Stimulated activated CD8-positive, alpha-beta memory T cell treated with anti-CD3 and anti-CD28 coated beads, Interleukin-15, amount 100 ng/mL, for 4 hours (primary cell): Measurements from ENCODE around the gene FBXO41.

Experiments
- DNase-seq, 2 donors: peaks; one replicate each; pipeline ENCODE4 v3.0.0-alpha.2; 2020; ENCODE audit warnings: low read depth in 2 of 2

Gene FBXO41

DNA sequence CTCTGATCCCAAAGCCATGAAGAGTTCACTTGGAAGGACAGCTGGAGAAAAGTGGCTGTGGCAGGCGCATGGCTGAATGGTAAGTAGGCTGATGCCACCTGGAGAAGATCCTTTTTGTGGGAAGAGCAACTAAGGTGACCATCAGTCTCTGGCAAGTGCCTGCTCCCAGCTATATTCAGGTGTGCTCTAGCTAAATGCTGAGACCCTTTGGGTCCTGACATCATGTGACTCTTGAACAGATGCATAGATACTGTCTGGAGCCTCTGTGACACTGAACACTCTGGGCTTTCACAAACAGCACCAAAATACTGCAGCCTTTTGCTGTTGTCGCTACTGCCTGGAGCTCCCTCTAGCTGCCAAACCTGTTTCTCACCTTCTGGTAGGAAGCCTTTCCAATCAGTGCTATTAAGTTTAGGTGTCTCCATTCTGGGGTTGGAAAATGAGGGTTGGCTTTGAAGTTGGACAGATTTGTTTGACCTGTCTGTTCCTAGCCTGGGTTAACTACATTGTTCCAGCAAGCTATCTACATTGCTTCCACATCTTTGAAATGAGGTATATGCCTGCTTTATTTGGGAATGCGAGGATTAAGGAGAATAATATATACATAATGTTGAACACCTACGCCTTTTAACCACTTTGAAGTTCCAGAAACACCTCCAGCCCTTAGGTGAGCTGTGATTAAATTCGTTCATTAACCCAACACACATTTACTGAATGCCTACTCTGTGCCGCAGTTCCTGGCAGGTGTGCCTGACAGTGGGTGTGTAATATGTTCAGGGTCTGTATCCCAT is 6.0 kb upstream of the FBXO41 start:
- no peak for DNase-seq

DNA sequence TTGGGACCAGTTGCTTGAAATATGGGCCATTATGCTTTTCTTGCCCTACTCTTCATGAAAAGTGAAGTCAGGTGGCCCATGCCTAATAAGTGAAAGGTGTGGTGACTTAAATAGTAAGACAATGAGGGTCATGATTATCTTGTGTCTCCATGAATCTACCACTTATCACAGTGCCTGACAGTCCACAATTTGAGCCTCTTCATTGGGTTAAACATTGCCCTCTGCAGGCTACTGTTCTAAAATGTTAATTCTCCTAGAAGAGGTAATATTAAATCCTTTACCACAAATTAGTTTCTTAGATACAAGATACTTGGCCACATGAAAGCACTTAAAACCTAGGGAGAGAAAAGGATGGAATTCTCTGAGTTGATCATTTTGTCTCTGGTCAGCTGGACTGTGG is 5.0 kb upstream of the FBXO41 start:
- DNase-seq: no peak

- DNase-seq: no peak
These were observed 1.9 kb upstream of the FBXO41 start for GRCh38 chr2:73286134-73286655.

- DNase-seq: no peak
These were observed 971 bp upstream of the FBXO41 start for GRCh38 chr2:73285159-73285739.

DNA sequence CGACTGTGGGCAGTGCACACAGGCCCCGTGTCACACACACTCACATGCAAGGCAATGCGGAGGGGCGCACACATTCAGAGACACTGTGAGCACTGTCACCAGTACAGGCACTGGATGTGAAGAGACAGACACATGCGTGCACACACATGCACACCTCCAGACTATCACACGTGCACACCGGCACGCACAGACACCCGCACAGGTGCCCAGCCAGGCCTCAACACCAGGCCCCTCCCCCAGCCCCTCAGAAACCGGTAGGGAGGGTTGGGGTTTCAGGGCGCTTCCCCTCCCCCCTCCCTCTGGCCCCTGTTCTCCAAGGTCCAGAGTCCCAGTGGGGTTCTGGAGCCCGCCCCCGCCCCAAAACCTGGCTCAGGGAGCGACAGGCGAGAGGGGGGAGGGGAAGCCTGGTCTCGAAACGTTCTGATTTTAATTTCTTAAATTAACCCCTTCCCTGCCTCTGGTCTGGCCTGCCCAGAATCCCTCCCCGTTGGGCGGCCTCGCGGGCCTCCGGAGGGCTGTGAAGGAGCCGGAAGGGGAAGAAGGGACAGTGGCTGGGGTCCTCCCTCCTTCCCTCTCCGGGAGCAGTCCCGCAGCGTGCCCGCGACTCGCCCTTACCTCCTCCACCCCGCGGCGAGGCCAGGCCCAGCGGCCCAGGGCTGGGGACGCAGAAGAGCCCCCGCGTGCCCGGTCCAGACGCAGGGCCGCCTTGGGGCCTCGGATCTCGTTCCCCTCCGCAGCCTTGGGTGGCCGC is 558 bp downstream of the FBXO41 start:
- no peak for DNase-seq

DNA sequence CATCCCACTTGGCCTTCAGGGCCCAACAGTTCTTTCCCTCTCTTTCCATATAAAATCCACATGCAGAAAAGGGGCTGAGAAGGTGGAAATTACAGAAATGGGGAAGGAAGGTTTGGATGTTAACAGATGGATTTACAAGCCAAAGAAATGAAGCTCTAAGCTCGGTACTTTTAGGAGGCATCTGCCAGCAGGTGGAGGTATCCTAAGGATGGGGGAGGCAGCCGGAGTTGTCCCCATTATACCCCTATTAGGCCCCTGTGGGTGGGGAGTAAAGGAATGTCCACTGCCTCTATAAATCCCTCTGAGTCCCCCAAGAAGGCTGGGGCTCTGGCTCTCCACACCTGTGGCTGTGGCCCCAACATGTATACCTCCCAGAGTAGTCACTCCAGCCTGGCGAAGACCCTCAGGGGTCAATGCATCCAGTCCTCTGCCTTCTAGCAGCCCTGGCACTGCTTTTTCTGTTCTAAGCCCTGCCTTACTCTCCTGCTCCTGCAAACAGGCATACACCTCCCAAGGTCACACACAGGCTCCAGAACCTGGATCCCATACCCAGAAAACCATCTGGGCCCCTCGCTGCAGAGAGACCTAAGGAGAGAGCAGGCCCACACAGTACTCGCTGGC is 1.2 kb downstream of the FBXO41 start:
- DNase-seq: no peak

DNA sequence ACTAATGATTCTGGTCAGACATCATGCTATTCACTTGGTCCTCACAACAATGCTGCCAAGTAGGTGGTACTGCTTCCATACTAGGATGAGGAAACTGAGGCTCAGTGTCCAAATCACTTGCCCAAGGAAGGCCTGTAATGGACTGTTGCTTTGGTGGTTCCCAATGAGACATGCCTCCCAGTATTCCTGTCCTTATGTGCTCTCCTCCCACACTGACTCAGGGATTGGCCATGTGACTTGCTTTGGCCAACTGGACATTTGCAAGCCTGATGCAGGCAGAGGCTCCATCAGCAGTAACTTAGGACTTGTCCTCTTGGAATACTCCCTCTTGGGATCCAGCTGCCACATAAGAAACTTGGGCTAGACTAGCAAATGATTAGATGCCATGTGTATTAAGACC is 3.0 kb downstream of the FBXO41 start:
- no peak for DNase-seq

DNA sequence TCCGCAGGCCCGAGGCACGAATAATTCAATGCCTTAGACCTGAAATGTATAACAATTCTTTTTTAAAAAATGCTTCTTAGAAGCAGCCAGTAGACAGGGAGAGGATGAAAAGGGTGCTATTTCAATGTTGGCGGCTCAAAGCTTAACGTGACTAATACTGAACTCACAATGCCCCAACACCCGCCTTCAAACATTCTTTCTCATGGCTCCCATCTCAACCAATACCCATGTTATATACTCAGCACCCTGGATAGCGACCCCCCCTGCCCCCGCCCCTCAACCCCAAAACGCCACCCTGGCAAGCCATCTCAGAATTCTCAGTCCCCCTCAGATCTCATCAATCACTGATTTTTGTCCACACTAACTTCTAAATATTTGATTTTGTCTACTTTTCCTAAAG is 4.4 kb downstream of the FBXO41 start:
- no peak for DNase-seq

GRCh38 chr2:73272270-73272669 is 12.0 kb downstream of the FBXO41 start:
- no peak for DNase-seq

GRCh38 chr2:73269686-73270465 is 14.4 kb downstream of the FBXO41 start:
- no peak for DNase-seq

DNA sequence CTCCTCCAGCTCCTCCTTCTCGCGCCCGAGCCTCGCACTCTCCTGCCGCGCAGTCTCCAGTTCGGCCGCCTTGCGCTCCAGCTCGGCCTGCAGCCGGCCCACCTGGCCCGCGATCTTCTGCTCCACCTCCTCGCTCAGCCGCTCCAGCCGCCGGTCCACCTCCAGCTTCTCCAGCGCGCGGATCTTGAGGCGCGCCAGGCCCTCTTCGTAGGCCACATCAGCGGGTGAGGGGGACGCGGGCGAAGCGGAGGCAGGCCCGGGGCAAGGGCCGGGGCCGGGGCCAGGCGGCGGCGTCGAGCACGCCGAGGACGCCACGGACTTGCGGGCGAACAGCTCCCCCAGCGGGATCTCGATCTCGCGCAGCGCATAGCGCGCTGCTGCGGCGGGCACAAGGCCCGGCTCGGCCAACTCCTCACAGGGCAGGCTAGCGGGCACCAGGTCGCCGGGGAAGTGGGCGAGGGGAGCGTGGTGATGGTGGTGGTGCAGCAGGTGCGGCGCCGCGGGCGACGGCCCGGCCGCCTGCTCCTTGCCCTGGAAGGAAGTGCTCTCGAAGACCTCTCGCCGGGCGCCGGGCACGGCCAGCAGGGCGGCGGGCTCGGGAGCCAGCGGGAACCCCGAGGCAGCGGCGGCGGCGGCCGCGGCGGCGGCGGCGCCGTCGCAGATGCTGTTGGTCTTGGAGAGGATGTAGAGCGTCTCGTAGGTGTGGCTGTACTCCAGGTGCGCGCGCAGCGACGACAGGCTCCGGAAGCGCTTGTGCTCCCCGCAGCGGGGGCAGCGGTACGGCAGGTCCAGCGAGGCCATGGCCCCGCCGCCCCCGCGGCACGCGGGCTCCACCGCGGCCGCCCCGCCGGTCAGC is 15.2 kb downstream of the FBXO41 start:
- DNase-seq: peak in 1 of 2 donors; percentile 54

GRCh38 chr2:73268366-73268829 is 15.9 kb downstream of the FBXO41 start:
- no peak for DNase-seq

DNA sequence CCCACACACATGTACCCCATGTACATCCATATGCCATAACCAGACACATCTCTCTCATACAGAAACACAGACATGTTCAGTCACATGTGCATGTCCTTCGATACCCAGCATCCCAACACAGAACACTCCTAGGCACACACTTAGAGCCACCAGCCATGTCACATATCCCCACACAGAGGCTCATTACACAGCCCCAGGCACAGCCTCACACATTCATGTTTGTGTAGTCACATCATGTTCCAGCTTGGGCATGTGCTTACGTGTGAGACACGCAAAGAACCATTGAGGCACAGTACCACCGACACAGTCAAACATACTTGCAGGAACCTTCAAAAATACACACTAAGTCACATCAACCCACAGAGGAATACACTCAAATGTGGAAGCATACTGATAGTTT is 17.3 kb downstream of the FBXO41 start:
- no peak for DNase-seq

DNA sequence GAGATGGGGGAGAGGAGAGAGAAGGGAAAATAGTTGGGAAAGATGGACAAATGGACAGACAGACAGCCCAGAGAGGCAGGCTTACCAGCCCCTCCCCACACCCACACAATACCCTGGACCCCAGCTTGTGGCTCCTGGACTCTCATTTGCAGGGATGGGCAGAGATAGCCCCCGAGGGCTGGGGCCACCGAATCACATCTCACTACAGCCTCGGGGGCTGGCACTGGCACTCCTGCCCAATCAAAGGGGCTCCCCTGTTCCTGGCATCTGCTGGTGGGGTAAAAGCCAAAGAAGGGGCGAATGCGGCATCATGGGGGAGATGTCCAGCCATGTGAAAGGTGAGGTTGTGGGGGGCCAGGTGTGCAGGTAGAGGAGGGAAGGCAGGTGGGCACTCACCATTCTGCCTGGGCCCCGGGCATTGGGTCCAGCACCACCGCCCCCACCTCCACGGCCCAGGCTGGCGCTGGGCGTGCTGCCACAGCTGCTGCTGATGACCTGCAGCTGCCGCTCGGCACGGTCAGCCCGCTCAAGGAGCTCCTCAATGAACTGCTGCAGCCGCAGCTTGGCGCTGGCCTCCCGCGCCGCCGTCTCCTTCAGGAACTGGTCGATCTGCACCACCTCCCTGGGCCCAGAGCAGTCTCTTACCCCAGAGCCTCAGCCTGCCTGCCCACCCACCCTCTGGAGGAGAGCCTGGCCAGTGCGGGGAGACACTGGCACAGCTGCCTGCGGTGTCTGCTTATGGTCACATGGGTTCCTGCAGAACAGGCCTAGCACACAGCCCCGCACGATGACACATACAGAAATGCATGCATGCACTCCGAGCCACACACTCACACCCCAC is 18.0 kb downstream of the FBXO41 start:
- no peak for DNase-seq

DNA sequence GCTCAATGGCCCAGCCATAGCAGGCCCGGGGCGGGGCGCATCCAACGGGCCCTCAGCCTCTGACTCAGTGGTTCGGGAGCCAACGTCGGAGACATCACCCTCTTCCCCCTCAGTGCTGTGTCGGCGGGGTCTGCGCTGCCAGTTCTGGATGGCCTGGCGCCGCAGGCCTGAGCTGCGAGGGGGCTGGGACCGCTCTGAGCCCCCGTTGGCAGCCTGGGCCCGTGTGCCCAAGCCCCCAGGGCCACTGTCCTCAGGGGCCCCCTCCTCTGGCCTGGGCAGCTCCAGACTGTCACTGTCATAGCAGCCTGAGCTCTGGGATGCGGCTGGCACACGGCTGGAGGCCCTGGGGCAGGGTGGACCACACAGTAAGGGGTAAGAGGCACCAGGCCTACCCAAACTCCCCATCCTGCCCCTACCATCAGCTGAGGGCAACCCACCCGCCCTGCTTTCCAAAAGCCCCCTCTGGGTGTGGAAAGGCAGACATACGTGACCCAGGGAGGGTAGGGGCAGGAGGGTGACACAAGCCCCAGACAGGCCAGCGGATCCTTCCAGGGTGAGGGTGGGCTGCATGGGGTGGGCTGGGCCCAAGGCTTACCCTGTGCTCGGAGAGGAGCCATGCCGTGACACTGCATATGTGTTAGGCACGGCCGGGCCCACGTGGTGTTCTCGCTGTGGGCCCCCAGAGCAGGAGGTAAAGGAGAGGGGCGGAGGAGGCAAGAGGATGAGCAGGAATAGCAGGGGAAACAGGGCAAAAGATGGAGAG is 18.8 kb downstream of the FBXO41 start:
- no peak for DNase-seq

DNA sequence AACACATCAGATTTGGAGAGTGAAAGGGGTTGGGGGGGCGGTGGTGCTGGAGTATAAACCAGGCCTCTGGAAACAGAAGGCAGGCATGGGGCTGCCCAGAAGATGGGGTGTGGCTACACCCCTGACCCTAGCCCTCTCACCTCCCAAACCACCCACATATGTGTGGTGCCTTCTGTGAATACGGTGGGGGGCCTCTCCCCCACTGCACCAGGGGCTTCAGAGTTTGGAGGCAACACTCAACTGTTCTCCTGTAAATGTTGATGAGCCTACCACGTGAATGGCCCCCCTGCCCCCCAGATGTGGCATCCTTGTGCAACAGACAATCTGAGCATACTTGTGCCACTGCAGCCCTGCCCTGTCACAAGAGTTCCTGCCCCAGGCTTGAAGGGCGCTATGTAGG is 19.5 kb downstream of the FBXO41 start:
- no peak for DNase-seq

GRCh38 chr2:73264332-73264606 is 20.0 kb downstream of the FBXO41 start:
- no peak for DNase-seq

GRCh38 chr2:73263540-73264331 is 20.5 kb downstream of the FBXO41 start:
- DNase-seq: no peak
